ENCODE results near the gene CAB39L. TPM values are rescaled to one million over a fixed set of nuclear protein-coding genes. Genes with fewer than 3 reads are reported as not detected.

Gene CAB39L
- total RNA-seq, 1 experiment from 2014 or later: 6.6 TPM

DNA sequence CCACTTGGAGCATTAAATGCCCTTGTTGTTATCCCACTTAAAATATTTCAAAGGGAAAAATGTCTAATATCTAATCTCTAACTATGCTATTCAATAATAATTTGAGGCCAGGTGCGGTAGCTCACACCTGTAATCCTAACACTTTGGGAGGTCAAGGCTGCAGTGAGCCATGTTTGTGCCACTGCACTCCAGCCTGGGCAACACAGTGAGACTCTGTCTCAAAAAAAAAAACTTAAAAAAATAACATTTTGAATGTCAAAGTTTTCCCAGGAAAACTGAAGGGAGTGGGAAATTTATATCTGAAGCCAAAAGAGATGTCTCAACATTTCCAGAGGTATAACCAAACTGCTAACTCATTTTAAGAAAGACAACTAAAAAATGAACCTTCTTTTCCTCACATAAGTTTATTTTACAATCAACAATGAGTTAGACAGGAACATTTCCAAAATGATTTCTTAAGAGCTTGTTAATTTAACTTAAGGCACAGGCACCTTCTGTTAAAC, 47.9 kb downstream of the CAB39L start:
- no TSS peak for BruUV-seq (replicated peaks)

DNA sequence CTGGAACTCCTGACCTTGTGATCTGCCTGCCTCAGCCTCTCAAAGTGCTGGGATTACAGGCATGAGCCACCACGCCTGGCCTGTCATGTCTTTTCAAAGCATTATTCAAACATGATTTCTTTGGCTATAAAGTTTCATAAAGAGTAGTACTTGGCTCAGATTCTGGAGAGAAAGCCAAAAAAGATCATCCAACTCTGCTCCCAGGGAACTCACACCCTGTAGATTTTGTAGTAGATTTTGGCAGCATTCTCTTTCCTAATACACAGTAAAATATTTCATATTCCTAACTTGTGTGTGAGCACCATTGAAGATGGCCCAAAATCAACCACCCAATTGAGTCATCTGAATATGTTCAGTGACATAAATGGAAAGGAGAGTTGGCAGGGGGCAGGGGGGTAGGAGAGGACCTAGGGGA, 48.4 kb downstream of the CAB39L start:
- H3K36me3 ChIP-seq (ENCODE audit: control insufficient read depth, insufficient read depth, low read length): no peaks in the 10 kb centered on the region
- intact Hi-C loops (cut with micrococcal nuclease; ENCODE audit: unreplicated experiment) (no loop called here), in situ Hi-C loops (cut with HindIII; ENCODE audit: low pct_unique_long_range_greater_than_20kb, low sequenced_read_pairs) (no loop called here)
- TF ChIP-seq SIN3A (IDR thresholded peaks at IDR 0.05; ENCODE audit: borderline replicate concordance, insufficient read depth, low read depth, low read length): no peak
- TF ChIP-seq, protein P1, sequence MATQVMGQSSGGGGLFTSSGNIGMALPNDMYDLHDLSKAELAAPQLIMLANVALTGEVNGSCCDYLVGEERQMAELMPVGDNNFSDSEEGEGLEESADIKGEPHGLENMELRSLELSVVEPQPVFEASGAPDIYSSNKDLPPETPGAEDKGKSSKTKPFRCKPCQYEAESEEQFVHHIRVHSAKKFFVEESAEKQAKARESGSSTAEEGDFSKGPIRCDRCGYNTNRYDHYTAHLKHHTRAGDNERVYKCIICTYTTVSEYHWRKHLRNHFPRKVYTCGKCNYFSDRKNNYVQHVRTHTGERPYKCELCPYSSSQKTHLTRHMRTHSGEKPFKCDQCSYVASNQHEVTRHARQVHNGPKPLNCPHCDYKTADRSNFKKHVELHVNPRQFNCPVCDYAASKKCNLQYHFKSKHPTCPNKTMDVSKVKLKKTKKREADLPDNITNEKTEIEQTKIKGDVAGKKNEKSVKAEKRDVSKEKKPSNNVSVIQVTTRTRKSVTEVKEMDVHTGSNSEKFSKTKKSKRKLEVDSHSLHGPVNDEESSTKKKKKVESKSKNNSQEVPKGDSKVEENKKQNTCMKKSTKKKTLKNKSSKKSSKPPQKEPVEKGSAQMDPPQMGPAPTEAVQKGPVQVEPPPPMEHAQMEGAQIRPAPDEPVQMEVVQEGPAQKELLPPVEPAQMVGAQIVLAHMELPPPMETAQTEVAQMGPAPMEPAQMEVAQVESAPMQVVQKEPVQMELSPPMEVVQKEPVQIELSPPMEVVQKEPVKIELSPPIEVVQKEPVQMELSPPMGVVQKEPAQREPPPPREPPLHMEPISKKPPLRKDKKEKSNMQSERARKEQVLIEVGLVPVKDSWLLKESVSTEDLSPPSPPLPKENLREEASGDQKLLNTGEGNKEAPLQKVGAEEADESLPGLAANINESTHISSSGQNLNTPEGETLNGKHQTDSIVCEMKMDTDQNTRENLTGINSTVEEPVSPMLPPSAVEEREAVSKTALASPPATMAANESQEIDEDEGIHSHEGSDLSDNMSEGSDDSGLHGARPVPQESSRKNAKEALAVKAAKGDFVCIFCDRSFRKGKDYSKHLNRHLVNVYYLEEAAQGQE (IDR thresholded peaks at IDR 0.05; ENCODE audit: insufficient read depth in 1 of 2, low read depth in 2 of 2, low read length in 1 of 2): no peak
- TF ChIP-seq POLR2AphosphoS5 (IDR thresholded peaks at IDR 0.05; ENCODE audit: low read depth, low read length): no peak
- TF ChIP-seq TCF7L2 (IDR thresholded peaks at IDR 0.05; ENCODE audit: low read depth, low read length): no peak
- TF ChIP-seq, protein P2, sequence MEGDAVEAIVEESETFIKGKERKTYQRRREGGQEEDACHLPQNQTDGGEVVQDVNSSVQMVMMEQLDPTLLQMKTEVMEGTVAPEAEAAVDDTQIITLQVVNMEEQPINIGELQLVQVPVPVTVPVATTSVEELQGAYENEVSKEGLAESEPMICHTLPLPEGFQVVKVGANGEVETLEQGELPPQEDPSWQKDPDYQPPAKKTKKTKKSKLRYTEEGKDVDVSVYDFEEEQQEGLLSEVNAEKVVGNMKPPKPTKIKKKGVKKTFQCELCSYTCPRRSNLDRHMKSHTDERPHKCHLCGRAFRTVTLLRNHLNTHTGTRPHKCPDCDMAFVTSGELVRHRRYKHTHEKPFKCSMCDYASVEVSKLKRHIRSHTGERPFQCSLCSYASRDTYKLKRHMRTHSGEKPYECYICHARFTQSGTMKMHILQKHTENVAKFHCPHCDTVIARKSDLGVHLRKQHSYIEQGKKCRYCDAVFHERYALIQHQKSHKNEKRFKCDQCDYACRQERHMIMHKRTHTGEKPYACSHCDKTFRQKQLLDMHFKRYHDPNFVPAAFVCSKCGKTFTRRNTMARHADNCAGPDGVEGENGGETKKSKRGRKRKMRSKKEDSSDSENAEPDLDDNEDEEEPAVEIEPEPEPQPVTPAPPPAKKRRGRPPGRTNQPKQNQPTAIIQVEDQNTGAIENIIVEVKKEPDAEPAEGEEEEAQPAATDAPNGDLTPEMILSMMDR (IDR thresholded peaks at IDR 0.05): no peak
- ChIA-PET POLR2A (no interaction called here), CTCF (no interaction called here)
- DNase-seq (ENCODE audit: low read depth, low spot score) (no peak), ATAC-seq (no peak)
- H3K27me3 ChIP-seq (ENCODE audit: control insufficient read depth, insufficient read depth, low read length): no peaks in the 10 kb centered on the region
- no peak overlapping the region for H3K27ac ChIP-seq (ENCODE audit: low read length)
- BruUV-seq (replicated peaks): no TSS peak
- no peak overlapping the region for H3K4me3 ChIP-seq (ENCODE audit: low read depth in 2 of 2, low read length in 2 of 2)
- H3K9me3 ChIP-seq (ENCODE audit: control insufficient read depth, insufficient read depth, low read depth, low read length): no peaks in the 10 kb centered on the region
- H3K4me1 ChIP-seq (ENCODE audit: control insufficient read depth, insufficient read depth, low read length): no peaks in the 10 kb centered on the region

More for the DNA sequence above, 47.9 kb downstream of the CAB39L start:
- DNase-seq (ENCODE audit: low read depth, low spot score) (no peak), ATAC-seq (no peak)
- ChIA-PET POLR2A (no interaction called here), CTCF (no interaction called here)
- in situ Hi-C loops (cut with HindIII; ENCODE audit: low pct_unique_long_range_greater_than_20kb, low sequenced_read_pairs): no loop called here
- no peak overlapping the region for H3K4me3 ChIP-seq (ENCODE audit: low read depth in 2 of 2, low read length in 2 of 2)
- TF ChIP-seq SIN3A (IDR thresholded peaks at IDR 0.05; ENCODE audit: borderline replicate concordance, insufficient read depth, low read depth, low read length) (no peak), TCF7L2 (IDR thresholded peaks at IDR 0.05; ENCODE audit: low read depth, low read length) (no peak), POLR2AphosphoS5 (IDR thresholded peaks at IDR 0.05; ENCODE audit: low read depth, low read length) (no peak)
- TF ChIP-seq, protein P1 (IDR thresholded peaks at IDR 0.05; ENCODE audit: insufficient read depth in 1 of 2, low read depth in 2 of 2, low read length in 1 of 2): no peak
- TF ChIP-seq, protein P2 (IDR thresholded peaks at IDR 0.05): no peak
- no peaks in the 10 kb centered on the region for H3K36me3 ChIP-seq (ENCODE audit: control insufficient read depth, insufficient read depth, low read length)
- intact Hi-C loops (cut with micrococcal nuclease; ENCODE audit: unreplicated experiment): no loop called here
- H3K27ac ChIP-seq (ENCODE audit: low read length): no peak overlapping the region
- H3K4me1 ChIP-seq (ENCODE audit: control insufficient read depth, insufficient read depth, low read length): no peaks in the 10 kb centered on the region
- H3K9me3 ChIP-seq (ENCODE audit: control insufficient read depth, insufficient read depth, low read depth, low read length): no peaks in the 10 kb centered on the region
- H3K27me3 ChIP-seq (ENCODE audit: control insufficient read depth, insufficient read depth, low read length): no peaks in the 10 kb centered on the region

Measured in Panc1 (cell line).